HG02870 (cell line): ENCODE measurements around the gene NOP16.

Source experiments
- ATAC-seq: cut with Tn5 transposase; IDR thresholded peaks from one replicate; pipeline ENCODE4 v1.9.1; 2021; ENCODE audit warnings: mild to moderate bottlenecking, moderate library complexity; ENCODE audit not compliant: unreplicated experiment

The NOP16 gene

GRCh38 chr5:176387384-176387925 lies 943 bp downstream of the NOP16 start:
- ATAC-seq = no peak

GRCh38 chr5:176386491-176386890 lies 1.9 kb downstream of the NOP16 start:
- ATAC-seq = no peak

DNA sequence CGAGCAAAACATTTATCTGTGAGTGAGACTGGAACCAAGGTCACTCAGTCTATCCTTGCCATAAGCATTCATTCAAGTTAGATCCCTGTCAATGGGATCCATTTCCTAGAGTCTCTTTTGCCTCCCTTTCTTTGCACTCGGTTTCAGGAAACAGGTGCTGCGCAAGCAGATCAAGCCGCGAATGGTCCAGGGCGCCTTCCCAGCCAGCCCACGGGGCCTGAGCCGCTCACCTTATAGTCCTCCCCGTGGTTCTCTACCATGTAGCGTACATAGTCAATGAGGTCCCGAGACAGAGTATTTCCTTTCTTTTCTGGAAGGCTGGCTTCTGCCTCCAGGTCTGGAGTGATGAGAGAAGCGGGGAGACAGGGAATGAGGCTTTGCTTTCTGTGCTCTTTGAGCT lies 3.4 kb downstream of the NOP16 start:
- no peak for ATAC-seq

GRCh38 chr5:176384366-176384930 lies 4.0 kb downstream of the NOP16 start:
- no peak for ATAC-seq

DNA sequence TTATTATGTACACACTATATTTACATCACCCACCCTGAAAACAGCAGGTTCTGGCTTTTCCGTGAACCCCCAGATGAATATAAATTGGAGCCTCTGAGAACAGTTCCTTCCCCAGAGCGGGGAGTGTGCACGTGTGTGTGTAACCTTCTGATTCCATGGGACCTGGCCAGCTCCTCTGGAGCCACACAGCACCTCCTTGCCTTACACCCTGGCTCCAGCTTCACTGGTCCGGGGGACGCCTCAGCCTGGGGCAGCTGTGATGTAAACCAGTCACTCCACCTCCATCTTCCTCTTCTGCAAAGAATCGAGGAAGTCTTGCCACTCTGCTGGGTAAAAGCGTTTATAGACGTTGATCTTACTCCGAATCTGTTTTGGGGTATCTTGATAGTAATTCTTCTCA lies 4.4 kb downstream of the NOP16 start:
- ATAC-seq = no peak

- no peak for ATAC-seq
Measured at GRCh38 chr5:176383248-176383905, 5.0 kb downstream of the NOP16 start.

DNA sequence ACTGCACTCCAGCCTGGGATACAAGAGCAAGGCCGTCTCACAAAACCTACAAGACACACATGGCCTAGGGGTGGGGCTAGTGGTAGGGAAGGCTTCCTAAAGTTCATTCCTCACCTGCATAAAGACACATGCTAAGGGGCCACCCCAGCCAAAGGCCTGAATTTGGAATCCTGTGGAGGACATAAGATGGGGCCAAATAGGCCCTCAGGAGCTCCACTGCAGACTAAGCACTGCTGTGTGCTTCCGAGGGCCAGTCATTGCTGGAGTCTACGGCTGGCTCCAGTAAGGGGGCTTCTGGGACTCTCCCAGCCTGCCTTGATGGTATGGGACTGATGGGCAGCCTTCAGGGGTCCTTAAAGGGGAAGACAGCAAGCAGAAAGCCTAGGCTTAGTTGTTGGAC lies 5.7 kb downstream of the NOP16 start:
- ATAC-seq = no peak

- ATAC-seq = no peak
Measured at GRCh38 chr5:176381979-176382378, 6.4 kb downstream of the NOP16 start.

DNA sequence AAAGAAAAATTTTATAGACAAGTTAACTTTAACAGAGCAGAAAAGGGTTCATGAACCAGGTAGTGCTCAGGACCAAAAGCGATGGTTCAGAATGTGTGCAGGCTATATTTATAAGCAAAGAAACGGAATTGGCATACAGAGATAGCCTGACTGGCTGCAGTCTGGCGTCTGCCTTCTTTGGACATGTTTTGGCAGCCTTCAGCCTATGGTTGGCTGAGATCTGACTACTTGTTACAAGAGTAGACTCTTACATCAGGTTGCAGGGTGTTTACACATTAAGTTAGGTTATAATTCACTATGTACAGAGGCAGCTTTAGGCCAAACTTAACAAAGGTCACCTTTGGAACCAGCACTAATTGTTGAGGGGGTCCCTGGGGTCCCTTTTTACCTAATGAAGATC lies 7.0 kb downstream of the NOP16 start:
- ATAC-seq = no peak

- ATAC-seq = no peak
Measured at GRCh38 chr5:176379881-176380280, 8.5 kb downstream of the NOP16 start.

GRCh38 chr5:176373100-176373818 lies 15.1 kb downstream of the NOP16 start:
- no peak for ATAC-seq

DNA sequence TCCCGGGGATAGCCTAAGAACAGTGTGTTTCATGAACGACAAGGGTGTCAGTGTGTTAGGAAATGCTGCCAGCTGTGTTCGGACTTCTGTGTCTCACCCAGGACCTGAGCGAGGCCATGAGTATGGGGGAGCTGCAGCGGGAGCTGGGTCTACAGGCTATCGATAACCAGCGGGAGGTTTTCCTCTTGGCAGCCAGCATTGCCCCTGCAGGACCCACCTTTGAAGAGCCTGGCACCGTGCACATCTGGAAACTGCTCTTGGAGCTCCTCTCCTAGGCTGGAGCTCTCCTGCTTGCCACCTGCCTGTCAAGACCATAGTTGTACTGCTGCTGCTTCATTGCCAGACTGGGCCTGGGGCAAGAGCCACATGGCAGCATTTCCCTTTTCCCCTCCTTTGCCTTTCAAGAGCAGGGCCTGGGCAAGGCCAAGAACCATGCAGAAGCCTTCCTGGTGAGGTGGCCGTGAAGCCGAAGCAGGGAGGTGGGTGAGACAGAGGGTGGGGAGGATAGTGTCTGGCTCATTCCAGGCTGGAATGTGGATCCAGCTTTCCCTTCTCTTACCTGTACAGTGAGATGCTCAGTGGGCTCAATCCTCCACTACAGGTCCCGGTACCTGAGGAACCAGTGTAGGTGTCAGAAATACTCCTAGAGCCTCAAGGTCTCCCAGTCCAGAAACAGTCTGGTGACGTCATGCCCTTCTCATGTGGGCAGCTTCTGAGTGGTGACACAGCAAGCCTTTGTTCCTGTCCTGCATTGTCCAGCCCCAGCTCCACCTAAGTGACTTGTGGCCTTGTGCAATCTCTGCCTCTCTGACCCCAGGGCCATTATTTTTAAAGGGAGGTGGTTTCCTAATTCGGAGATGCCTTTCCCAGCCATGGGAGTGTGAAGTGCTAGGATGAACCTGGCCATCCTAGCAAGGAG lies 16.5 kb downstream of the NOP16 start:
- ATAC-seq = no peak

DNA sequence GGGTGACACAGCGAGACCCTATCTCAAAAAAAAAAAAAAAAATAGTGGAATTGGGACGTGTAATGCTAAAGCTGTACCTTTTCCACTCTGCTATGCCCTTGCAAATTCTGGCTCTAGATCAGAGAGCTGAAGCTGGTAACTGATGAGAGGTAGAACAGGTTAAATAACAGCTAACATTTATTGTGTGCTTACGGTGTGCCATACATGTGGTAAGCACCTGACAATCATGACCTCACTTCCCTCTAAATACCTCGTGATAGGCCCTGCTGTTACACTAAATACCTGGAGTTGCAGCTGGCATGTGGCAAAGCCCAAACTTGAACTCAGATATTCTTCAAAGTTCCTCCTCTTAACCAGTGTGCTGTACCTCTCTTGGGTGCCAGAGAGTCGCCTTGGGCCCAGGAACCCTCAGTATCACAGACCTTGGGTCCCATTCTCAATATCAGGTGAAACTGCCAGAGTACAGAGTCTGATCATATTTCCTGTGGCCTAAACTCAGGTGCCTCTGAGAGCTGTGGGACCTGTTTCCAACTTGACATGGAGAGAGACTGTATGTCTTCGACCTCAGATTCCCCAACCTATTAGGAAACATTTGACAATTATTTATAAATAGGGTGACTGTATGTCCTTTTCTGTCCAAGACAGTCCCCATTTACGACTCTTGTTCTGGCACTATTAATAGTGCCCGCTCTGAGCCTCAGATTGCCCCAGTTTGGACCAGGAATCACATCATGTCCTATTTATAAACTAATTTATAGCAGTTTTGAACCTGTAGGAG lies 18.3 kb downstream of the NOP16 start:
- no peak for ATAC-seq

- ATAC-seq = no peak
Measured at GRCh38 chr5:176368726-176369125, 19.7 kb downstream of the NOP16 start.

DNA sequence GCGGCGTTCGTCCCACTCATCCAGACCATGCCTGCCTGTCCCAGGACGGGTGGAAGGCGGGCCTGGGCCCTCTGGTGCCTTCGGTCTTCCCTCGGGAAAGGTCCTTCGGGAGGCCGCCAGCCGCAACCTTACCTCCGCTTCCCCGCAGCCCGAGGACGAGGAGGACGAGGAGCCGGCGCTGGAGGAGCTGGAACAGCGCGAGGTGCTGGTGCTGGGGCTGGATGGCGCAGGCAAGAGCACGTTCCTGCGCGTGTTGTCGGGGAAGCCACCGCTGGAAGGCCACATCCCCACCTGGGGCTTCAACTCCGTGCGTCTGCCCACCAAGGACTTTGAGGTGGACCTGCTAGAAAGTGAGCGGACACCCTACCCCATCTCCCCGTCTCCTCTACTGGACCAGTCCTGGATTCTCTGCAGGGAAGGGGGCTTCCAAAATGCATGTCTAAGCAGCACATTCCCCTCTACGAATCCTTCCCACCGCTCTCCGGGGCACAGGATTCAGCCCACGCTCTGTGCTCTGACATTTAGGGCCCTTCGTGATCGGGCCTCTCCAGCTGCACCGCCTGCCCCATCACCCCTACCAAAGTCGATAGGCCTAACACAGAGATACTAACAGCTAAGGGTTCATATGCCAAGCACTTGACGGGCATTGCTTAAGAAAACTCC lies 22.0 kb downstream of the NOP16 start:
- no peak for ATAC-seq

DNA sequence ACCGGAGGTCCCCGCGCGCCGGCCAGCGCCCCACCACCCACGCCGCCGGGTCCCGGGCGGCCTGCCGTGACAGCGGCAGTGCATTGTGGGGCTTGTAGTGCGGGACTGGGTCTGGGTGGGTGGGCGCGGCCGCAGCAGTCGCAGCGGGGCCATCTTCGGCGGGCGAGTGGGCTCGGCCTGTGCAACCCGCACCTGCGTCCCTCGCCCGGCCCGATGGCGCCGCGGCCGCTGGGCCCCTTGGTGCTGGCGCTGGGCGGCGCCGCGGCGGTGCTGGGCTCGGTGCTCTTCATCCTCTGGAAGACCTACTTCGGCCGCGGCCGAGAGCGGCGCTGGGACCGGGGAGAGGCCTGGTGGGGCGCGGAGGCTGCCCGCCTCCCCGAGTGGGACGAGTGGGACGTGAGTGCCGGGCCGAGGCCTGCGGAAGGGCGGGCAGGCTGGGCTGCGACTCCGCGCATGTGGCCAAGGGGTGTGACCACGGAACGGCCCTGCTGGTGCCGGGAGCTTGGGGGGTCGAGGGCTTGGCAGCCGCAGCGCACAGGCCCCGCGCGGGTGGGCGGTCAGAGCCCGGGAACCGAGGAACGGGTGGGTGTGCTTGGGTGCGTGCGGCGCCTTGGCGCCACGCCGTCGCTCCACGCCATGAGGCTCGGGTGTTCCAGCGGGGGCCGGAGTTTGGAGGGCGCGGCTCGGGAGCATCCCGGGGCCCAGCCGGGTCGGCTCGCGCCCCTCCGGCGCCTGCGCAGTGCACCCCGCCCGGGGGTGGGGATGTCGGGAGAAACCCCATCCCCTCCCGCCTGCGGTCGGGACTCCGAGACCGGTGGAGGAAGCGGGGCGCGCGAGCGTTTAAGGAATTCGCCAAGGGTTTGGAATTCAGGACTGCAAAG lies 22.8 kb downstream of the NOP16 start, which contains the start of gene ARL10:
ARL10 (plus strand) TSS at position 137 of the 881 bp plus-strand sequence; CDS start at position 214, 77 bp downstream.
- ATAC-seq = no peak

GRCh38 chr5:176364765-176365350 lies 23.5 kb downstream of the NOP16 start:
- ATAC-seq = no peak

DNA sequence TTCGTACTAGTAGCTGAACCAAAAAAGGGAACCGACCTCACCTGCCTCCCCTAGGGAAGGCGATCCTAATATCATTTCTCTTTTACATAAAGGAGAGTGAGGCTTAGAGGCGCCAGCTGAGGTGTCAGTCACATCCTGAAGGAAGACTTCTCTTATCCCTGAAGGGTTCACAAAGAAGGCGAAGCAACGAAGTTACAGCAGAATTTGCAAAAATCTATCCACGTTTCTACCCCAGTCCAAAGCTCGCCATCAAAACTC lies 26.2 kb downstream of the NOP16 start:
- peak; percentile 4 for ATAC-seq
